Activated gamma-delta T cell (primary cell): ENCODE results near the gene KLK8.
"Not testable (repeated sequence)": the region's sequence is repeated elsewhere in the genome, so short reads cannot be mapped to it uniquely, and the experiment has no call there.

Experiments used
- DNase-seq: peaks from one replicate; lab custom pipeline; 2025; lab: John Stamatoyannopoulos, UW

KLK8 gene

DNA sequence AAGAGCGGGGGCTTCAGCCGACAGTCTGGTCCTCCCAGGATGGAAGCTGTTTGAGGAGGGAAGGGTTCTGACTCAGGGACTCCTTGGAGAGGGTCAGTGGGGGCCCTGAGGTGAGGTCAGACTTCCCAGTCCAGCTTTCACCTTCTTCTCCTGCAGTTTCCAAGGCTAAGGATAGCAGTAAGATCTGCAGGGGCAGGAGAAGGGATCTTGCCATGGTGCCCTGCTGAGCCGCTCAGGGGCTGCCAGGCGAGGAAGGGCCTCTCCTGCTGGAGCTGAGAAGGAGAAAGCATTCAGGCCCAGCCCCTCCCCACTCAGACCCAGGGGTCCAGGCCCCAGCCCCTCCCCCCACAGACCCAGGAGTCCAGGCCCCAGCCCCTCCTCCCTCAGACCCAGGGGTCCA, 19.2 kb downstream of the KLK8 start:
- no peak for DNase-seq

DNA sequence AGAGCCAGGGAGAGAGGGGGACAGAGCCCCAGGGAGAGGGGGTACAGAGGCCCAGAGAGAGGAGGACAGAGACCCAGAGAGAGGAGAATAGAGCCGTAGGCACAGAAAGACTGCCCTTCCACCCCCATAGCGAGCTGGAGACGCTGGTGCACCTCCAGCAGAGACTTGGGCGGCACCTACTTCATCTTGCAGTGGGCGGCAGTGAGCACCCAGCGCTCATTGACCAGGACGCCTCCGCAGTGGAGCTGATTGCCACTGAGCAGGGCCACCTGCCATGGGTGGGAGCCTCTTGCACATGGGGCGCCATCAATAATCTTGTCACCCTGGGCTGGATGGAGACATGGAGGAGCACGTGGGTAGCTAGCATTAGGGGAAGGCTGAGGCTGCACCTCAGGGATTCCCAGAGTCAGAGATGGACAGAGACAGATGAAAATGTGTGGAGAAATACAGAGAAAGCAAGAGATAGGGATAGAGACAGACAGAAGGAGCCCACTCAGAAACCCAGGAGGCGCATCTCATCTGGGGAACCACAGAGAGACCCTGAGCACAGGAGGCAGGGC, 19.7 kb downstream of the KLK8 start:
- no peak for DNase-seq

DNA sequence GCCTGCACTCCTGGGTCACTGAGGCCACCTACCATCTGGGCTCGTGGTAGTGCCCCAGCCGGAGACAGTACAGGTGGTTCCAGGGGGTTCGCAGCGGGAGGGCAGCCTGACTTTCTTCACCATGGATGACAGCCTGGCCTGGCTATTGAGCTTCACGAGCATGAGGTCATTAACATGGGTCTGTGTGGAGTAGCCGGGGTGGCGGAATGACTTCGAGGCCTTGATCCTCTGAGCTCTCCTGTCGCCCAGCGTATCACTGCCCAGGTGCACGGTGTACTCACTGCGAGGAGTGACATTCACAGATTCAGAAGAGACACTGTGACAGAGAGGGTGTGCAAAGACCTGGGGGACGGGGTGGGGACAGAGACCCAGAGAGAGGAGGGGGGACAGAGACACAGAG, 21.2 kb downstream of the KLK8 start:
- no peak for DNase-seq

DNA sequence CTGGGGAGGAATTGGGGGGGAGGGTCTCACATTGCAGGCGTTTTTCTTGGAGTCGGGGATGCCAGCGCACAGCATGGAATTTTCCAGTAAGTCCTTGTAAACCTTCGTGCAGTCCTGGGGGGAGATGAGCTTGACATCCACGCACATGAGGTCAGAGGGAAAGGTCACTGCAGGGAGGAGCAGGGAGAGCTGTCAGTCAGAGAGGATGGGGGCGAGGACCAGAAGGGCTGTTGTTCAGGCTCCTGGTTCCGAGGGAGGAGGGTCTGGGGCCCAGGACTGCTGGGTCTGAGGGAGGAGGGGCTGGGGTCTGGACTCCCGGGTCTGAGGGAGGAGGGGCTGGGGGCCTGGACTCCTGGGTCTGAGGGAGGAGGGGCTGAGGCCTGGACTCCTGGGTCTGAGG, 21.6 kb downstream of the KLK8 start:
- no peak for DNase-seq

DNA sequence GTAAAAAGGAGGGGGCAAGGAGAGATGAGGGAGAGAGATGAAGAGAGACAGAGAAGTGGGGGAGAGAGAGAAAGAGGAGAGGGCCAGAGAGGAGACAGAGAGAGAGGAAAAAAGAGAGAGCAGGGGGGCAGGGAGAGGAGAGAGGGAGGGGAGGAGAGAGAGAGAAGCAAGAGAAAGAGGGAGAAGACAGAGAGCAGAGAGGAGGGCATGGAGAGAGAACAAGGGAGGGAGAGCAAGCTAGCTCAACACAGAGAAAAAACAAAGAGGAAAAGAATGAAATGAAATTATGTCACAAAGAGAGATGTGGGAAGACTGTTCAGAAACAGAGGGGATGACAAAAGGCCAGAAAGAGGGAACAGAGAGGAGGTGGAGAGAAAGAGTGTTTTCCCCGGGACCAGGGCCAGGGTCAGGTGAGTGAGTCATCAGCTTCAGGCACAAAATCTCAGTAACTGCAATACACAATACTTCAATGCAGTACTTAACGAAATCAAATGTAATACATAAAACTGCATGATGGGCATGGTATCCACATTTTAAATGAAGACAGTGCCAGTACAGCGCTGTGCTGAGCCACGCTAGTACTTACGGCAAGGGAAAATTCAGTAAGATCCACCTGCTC, 22.5 kb downstream of the KLK8 start:
- no peak for DNase-seq

DNA sequence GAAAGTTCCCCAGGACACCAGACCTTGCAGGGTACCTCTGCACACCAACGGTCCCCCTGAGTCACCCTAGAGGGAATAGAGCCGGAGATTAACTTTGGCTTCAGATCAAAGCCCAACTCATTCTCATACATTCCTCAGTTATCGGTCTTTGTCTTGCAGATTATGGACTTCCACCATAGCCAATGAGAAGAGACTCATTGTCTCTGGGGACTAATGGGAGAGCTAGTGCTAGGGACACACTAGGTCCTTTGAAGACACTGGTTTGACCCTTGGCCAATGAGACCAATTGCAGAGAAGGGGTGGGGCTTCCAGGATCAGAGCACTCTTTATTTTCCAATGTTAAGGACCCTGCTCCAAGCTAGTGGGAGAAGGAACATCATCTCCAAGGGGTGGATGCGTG, 23.8 kb downstream of the KLK8 start:
- no peak for DNase-seq

DNA sequence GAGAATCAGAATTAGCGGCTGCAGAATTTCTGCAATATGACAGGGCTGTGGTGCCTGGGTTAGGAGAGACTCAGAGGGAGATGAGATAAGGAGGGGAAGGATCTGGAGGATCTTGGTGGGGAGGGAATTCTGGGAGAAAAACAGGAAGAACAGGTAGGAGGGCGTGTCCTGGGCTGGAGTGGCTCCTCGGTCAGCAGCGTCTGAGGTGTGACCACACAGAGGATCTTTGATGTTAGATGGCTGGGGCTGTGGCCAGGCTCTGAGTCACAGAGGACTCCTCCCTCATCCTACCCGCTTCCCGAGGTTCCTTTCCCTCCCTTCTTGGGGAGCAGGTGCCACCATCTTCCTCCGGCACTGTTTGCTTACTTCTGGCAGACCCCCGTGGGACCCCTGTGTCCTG, 25.6 kb downstream of the KLK8 start:
- DNase-seq: no peak

DNA sequence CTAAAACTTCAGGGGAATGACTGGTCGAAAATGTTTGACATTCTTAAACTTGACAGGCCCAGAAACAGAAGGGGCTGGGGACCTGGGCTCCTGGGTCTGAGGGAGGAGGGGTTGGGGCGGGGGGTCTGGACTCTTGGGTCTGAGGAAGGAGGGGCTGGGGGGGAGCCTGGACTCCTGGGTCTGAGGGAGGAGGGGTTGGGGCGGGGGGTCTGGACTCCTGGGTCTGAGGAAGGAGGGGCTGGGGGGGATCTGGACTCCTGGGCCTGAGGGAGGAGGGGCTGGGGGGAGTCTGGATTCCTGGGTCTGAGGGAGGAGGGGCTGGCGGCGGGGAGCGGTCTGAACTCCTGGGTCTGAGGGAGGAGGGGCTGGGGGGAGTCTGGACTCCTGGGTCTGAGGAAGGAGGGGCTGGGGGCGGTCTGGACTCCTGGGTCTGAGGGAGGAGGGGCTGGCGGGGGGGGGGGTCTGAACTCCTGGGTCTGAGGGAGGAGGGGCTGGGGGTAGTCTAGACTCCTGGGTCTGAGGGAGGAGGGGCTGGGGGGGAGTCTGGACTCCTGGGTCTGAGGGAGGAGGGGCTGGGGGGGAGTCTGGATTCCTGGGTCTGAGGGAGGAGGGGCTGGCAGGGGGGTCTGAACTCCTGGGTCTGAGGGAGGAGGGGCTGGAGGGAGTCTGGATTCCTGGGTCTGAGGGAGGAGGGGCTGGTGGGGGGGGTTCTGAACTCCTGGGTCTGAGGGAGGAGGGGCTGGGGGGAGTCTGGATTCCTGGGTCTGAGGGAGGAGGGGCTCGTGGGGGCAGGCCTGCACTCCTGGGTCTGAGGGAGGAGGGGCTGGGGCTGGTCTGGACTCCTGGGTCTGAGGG, 26.5 kb downstream of the KLK8 start:
- DNase-seq: no peak

DNA sequence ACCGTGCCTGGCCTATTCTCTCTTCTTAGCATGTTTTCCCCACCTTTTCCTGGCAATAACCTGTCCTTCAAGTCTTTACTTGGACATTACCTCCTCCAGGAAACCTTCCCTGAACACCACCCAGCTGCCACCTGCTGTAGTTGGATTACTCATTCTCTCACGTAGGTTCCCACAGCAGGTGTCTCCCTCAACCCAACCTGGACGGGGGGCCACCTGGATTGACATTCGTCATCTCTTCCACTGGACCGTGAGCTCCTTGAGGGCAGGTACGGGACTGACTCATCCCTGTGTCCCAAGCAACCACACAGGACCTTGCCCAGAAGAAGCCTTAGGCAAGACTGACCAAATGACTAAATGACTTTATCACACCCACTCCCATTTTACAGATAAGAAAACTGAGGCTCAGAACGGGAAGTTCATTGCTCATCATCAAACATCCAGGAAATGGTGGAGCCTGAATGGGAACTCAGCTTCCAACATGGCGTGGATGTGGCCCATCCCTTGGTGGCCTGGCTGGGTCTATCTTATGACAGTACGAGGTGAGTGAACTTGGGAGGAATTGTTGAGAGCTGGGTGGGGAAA, 28.5 kb downstream of the KLK8 start:
- no peak for DNase-seq

DNA sequence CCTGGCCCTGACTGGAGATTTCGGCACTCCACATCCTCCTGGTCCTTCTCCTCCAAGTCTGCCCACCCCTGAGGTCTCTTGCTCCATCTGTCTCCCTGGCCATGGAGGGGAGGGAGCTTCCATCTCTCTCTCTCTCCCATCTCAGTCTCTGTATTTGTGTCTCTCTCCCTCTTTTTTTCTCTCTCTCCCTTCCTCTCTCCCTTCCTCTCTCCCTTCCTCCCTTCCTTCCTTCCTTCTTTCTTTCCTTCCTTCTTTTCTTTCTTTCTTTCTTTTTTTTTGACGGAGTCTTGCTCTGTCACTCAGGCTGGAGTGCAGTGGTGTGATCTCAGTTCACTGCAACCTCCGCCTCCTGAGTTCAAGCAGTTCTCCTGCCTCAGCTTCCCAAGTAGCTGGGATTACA, 31.6 kb downstream of the KLK8 start:
- DNase-seq: not testable (repeated sequence)

DNA sequence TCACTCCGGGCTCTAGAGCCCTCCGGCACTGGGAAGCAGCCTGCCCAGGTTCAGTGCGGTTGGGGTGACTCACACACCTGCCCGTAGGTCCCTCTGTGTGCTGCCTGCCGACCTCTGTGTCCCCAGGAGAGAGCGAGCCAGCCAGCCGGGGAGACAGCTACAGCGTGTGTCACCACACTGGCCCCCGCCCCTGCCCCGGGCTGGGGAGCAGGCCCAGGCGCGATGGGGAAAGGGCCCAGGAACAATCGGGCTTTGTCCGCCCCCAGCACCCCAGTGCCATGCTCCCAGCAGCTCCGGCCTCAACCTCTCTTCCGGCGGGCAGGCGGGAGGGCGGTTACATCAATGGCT, 32.0 kb downstream of the KLK8 start, which contains the start of gene KLK6:
Gene KLK6, minus strand, starts transcription at position 179 of the 348 bp plus-strand sequence. CDS start 1,487 bp downstream, outside the sequence.
- no peak for DNase-seq

DNA sequence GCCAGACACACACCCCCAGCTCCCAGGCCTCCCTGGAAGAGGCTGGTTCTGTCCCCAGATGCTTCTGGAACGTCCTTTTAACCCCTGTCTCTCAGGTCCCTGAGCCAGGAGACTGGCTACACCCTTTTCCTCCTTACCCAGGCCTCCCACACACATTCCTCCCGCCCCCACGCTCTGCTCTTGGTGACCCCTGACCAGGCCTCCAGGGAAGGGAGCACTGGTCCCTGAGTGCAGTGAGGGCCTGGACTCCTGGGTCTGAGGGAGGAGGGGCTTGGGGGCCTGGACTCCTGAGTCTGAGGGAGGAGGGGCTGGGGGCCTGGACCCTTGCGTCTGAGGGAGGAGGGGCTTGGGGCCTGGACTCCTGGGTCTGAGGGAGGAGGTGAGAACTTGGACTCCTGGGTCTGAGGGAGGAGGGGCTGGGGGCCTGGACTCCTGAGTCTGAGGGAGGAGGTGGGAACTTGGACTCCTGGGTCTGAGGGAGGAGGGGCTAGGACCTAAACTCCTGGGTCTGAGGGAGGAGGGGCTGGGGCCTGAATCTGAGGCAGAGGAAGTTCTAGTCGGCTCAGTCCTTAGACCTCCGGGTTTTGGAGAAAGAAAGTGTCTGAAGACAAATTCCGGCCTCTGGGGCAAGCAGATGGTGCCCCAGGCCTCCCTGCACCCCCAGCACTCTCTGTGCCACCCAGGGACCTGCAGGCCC, 32.5 kb downstream of the KLK8 start:
- DNase-seq: no peak

DNA sequence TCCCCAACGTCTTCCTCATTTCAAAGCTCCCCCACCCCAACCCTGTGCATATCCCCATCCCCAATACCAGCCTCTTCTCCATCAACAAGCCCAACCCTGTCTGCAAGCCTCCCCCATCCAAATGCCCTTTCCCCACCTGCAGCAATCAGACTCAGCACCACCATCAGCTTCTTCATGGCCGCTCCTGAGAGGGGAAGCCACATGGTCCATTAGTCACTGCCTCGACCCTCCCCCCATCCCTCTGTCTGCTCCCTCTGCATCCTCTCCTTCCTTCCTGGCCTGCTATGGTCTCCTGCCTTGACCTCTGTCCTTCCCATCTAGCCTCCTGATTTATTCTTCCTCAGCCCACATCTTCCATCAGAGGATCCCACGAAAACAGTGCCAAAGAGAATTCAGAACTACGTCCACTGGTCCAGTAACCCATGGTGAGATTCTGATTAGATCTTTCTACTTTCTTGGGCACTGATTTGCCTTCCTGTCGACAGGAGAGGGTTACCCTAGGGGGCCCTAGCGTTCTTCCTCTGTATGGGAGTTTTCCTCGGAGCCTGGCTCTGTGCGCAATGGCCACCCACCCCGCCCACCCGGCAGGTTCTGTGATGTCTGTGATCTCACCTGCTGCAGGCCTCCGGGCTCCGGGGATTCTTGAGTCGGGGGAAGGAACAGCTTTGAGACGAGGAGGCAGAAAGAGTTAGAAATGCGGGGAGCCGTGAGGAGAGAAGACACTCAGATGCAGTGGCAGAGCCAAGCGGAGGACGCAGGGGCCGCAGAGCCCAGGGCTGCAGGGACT, 33.3 kb downstream of the KLK8 start:
- no peak for DNase-seq

DNA sequence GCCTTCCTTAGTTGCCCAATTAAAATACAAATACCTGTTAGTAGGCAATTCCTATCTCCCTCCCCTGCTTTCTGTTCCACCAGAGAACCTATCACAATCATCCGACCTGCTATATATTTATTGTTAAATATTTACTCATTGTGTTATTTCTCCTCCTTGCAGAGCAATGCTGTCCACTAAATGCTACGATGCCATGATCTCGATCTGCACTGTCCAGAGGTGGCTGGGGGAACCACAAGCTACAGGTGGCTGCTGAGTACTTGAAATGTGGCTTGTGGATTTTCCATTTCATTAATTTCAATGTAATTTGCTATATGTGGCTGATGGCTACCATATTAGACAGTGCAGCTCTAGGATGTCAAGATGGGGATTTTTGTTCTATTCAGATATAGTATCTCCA, 37.1 kb downstream of the KLK8 start:
- no peak for DNase-seq

DNA sequence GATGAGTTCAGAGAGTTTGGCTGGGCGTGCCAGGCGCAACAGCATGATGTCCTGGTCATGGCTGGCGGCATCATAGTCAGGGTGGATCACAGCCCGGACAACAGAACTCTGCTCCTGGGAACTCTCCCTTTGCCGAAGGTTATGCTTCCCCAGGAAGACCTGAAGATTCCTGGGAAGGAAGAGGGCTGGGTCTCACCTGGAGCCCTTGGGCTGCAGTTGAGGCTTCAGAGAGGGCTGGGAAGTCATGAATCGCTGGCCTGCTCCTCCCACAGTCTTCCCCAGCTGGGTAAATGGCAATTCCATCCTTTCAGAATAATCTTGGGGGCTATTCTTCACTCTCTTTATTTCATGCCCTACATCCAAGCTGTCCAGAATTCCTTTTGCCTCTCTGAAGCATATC, 38.0 kb downstream of the KLK8 start:
- DNase-seq: no peak

DNA sequence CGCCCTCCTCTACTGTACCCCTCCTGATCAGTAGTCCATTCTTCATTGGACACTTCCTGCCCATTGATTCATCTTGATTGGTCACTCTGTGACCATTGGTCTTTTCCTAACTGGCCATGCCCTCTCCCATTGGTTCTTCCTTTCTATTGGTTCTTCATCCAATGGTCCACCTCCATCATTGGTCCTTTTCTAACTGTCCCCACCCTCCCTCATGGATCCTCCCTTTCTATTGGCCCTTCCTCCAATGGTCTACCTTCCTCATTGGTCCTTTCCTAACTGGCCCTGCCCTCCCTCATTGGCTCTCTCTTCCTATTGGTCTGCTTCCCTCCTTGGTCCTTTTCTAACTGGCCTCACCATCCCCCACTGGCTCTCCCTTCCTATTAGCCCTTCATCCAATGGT, 39.2 kb downstream of the KLK8 start:
- no peak for DNase-seq

DNA sequence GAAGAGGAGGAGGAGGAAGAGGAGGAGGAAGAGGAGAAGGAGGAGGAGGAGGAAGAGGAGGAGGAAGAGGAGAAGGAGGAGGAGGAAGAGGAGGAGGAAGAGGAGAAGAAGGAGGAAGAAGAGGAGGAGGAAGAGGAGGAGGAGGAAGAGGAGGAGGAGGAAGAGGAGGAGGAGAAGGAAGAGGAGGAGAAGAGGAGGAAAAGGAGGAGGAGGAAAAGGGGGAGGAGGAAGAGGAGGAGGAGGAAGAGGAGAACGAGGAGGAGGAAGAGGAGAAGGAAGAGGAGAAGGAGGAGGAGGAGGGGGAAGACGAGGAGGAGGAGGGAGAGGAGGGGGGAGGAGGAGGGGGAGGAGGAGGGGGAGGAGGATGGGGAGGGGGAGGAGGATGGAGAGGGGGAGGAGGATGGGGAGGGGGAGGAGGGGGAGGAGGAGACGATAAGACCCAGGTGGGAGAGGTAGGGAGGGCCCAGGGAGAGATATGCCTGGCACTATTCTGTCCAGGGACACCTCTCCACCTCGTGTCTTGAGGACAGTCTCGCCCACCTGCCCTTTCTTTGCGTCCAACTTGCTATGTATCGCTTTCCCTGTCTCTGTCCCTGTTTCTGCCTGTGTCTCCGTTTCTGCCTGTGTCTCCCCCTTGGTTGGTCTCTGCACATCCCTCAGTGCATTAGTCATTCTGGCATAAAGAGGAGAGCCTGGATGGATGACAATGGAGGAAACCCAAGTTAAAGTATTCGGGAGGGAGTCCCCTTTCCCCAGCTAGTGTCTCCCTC, 41.5 kb downstream of the KLK8 start:
- no peak for DNase-seq

DNA sequence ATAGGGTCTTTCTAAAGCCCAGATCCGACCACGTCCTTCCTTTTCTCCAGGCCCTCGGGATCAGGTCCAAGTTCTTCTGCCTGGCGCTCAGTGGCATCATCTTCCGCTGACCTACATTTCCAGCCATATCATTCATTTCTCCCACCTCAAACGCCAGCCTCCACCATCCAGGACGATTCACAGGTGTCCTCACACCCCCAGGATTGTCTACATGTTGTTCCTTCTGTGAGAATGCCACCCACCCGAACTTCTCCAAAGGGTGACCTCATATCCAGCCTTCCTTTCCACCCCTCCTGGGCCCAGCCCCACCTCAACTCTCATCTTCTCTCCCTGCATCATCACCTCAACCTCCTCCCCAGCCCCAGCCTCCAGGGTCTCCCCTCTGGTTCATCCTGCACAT, 43.8 kb downstream of the KLK8 start:
- no peak for DNase-seq

DNA sequence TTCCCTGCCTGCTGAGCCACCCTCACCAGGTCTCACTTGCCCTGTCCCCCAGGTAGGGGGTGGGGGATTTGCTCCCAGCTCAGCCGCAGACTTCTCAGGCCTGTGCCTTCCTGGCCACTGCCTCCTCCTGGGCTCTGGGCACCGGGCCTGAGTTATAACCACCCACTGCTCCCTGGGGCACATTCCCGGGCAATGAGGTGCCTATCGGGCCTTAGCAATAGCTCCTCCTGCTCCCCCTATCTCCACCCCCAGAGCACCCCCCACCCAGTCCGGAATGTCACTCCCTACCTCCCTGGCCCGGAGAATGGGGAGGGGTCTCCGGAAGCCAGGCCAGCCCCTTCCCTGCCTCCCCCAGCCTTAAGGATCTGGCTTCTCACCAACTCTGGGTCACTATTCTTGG, 48.5 kb downstream of the KLK8 start, which contains the start of gene KLK5:
Gene KLK5, minus strand, starts transcription at position 129 of the 400 bp plus-strand sequence. CDS start 381 bp downstream, outside the sequence.
- no peak for DNase-seq

DNA sequence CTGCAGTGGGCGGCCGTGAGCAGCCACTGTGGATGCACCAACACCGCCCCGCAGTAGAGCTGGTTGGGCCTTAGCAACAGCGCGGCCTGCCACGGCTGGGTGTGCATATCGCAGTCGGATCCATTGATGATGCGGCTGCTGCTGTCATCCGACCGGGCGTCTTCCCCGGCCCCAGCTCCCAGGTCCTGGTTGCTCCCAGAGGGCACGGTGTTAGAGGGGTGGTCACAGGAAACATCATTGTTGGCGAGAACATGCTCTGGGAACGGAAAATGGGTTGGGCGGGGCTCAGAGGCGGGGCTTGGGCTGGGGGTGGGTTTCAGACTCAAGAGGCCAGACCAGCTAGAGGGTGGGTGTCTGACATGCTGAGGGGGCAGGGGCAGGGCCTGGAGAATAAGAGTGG, 51.5 kb downstream of the KLK8 start:
- no peak for DNase-seq

DNA sequence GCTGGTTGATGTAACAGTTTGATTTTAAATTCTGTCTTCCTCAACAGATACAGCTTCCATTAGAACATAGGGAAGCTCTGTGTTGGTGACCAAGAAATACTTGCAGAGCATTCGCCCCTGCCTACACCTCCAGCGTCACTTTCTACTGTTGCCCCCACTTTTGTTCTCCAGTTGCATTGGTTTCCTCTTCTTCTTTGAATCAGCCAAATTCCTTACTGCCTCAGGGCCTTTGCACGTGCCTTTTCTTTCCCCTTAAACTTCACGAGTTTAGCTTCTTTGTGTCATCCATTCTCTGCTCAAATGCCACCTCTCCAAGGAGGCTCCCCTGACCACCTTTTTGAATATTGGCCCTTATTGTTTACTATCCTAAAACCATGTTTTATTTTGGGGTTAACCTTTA, 54.3 kb downstream of the KLK8 start:
- DNase-seq: no peak
